Esophagus squamous epithelium (tissue), 5 donors: Measurements from ENCODE around the gene TMCC2. TPM values are rescaled to one million over a fixed set of nuclear protein-coding genes. Genes with fewer than 3 reads are reported as not detected.
A peak's percentile ranks its signal among the peaks of the same experiment; 100 is the strongest.

Experiments
- DNase-seq: peaks from one replicate; lab custom pipeline; 2025; lab: John Stamatoyannopoulos, UW
- H3K27ac ChIP-seq, 4 donors: fragments of 200-600 bp; sonication (generic); one replicate each; pipeline ENCODE4 v1.5.1; 2016 to 2019; ENCODE audit warnings: mild to moderate bottlenecking in 1 of 4
- H3K27me3 ChIP-seq, 4 donors: fragments of 200-600 bp; sonication (generic); 1 replicate in 3 of 4; 2 replicates in 1 of 4; pipeline versions ENCODE4 v1.5.1 to v1.6.0; 2017 to 2021; ENCODE audit warnings: antibody characterized with exemption in 1 of 4
- H3K36me3 ChIP-seq, 3 donors: fragments of 200-600 bp; sonication (generic); one replicate each; pipeline ENCODE4 v1.5.1; 2016 to 2019
- H3K4me1 ChIP-seq, 3 donors: fragments of 200-600 bp; sonication (generic); one replicate each; pipeline ENCODE4 v1.5.1; 2017 to 2019
- H3K4me3 ChIP-seq, 4 donors: fragments of 200-600 bp; sonication (generic); 1 replicate in 3 of 4; 2 replicates in 1 of 4; pipeline ENCODE4 v1.5.1; 2016 to 2019; ENCODE audit warnings: mild to moderate bottlenecking in 2 of 4, moderate library complexity in 1 of 4
- H3K9me3 ChIP-seq, 3 donors: fragments of 200-600 bp; sonication (generic); one replicate each; pipeline ENCODE4 v1.5.1; 2016 to 2019
- CTCF ChIP-seq, 6 experiments: fragments of 450-650 bp in 4 of 6; fragments of 200-600 bp in 2 of 6; sonication (generic) in 2 of 6; IDR thresholded peaks; one replicate each; pipeline ENCODE4 v1.5.1; 2016 to 2019; ENCODE audit warnings: antibody characterized with exemption in 6 of 6, mild to moderate bottlenecking in 4 of 6, moderate library complexity in 4 of 6
- POLR2A ChIP-seq, 4 donors: fragments of 450-650 bp; IDR thresholded peaks; one replicate each; pipeline ENCODE4 v1.6.1; 2017; ENCODE audit warnings: antibody characterized with exemption in 4 of 4, mild to moderate bottlenecking in 4 of 4, moderate library complexity in 3 of 4
- WGBS, 2 donors: methylation state at CpG; one replicate each; pipeline ENCODE4 v1.1.5; 2018; 5-methylcytosine and 5-hydroxymethylcytosine counted together
- intact Hi-C: fragments of 100-400 bp; cut with DNase I; formaldehyde crosslinking; loops from one replicate; pipeline ENCODE4 v1.15.0; 2022
- total RNA-seq, 4 donors: library from RNA; depleted of rRNA; stranded (reverse); fragments of >200 nt; gene quantifications; one replicate each; pipeline ENCODE4 v1.1.0, GENCODE V29; 2016
- donor health status: DM: yes; HTN: yes; CAD: no.

The TMCC2 gene
- total RNA-seq, 4 donors from 2014 or later: 0.76 to 1.9 (median 0.91) TPM

- Histone ChIP-seq H3K4me1 (peaks cover 0 to 43% (median 22%) of the 10 kb centered on the region in 3 donors), H3K27me3 (no peaks in the 10 kb centered on the region), H3K27ac (peak overlapping the region in 2 of 4 donors; percentile 14 to 25), H3K36me3 (no peaks in the 10 kb centered on the region), H3K4me3 (no peak overlapping the region), H3K9me3 (no peaks in the 10 kb centered on the region)
- 22 to 28% methylated on average over 2 to 6 of the region's 10 CpGs for WGBS, 2 donors
- no peak for DNase-seq
- TF ChIP-seq CTCF (IDR thresholded peaks at IDR 0.05): no peak
- TF ChIP-seq POLR2A (IDR thresholded peaks at IDR 0.05): no peak
- intact Hi-C loops: no loop called here
Observed at GRCh38 chr1:205259324-205259832, 31.6 kb downstream of the TMCC2 start.

DNA sequence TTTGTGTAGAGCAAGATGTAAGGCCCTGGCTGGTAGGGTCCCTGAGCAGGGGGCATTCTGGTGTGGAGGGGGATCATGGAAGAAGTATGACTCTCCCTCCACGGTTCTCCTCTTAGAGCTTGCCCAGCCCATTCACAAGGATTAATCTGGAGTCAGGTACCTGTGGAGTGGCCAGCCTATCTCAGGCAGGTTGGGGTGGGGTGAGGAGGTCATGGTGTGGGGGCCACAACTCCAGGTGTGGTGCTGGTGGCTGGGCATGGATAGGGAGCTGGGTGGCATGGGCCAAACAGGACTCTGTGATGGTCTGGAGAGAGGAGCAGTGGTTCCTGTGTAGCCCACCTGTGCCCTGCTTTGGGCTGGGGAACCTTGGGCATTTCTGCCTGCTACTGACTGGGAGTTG, 32.3 kb downstream of the TMCC2 start:
- 86% methylated on average over 1 of the region's 1 CpG; no CpG with 5 or more reads in 1 of the 2 donors for WGBS, 2 donors
- Histone ChIP-seq H3K36me3 (no peaks in the 10 kb centered on the region), H3K9me3 (no peaks in the 10 kb centered on the region), H3K4me1 (peaks cover 0 to 43% (median 22%) of the 10 kb centered on the region in 3 donors), H3K27ac (peak overlapping the region in 1 of 4 donors; percentile 9), H3K4me3 (no peak overlapping the region), H3K27me3 (no peaks in the 10 kb centered on the region)
- TF ChIP-seq CTCF (IDR thresholded peaks at IDR 0.05) (no peak), POLR2A (IDR thresholded peaks at IDR 0.05) (no peak)
- DNase-seq: no peak
- intact Hi-C loops: no loop called here

GRCh38 chr1:205260948-205261732, 33.4 kb downstream of the TMCC2 start:
- TF ChIP-seq CTCF (IDR thresholded peaks at IDR 0.05) (no peak), POLR2A (IDR thresholded peaks at IDR 0.05) (no peak)
- intact Hi-C loops: no loop called here
- no peaks in the 10 kb centered on the region for H3K36me3 ChIP-seq
- no peak overlapping the region for H3K27ac ChIP-seq
- no peak overlapping the region for H3K4me3 ChIP-seq
- 54 to 65% methylated on average over 6 to 8 of the region's 8 CpGs for WGBS, 2 donors
- peaks cover 0 to 40% (median 22%) of the 10 kb centered on the region in 3 donors for H3K4me1 ChIP-seq
- no peaks in the 10 kb centered on the region for H3K9me3 ChIP-seq
- no peak for DNase-seq
- no peaks in the 10 kb centered on the region for H3K27me3 ChIP-seq

DNA sequence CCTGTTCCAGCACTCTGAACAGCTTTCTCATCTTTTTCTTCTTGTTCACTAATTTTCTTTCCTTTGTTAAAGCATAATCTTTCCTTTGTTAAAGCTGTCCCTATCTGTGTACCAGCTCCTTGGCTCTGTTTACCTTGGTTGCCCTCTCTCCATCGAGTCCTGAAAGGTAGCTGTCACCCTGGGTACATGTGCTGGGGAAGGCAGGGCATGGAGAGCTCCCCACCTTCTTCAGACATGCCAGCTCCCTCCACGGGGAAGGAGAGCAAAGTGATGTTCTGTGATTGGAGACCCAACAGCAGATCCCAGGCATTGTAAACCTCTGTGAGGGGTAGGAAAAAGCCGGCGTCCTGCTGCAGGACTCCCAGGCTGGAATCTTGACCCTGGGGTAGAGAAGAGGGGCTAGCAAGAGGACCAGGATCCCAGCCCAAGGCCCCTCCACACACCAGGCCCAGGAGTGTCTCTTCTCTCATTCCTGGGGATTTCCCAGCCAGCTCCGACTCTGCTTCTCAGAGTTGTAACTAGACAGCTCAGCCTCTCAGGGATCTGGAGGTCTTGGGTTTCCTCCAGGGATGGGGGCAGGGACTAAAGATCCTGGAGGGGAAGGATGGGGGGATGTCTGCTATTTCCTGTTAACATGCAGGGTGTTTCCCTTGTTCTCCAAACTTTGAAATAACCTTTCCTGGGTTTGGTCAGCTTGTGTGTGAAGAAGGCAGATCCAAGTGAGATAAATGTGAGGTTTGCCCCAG, 34.4 kb downstream of the TMCC2 start:
- Histone ChIP-seq H3K27me3 (no peaks in the 10 kb centered on the region), H3K9me3 (no peaks in the 10 kb centered on the region), H3K4me3 (no peak overlapping the region), H3K36me3 (no peaks in the 10 kb centered on the region), H3K4me1 (peaks cover 0 to 46% (median 22%) of the 10 kb centered on the region in 3 donors), H3K27ac (no peak overlapping the region)
- TF ChIP-seq POLR2A (IDR thresholded peaks at IDR 0.05): no peak
- no peak for TF ChIP-seq CTCF (IDR thresholded peaks at IDR 0.05)
- intact Hi-C loops: no loop called here
- DNase-seq: no peak
- 60% methylated on average over 2 of the region's 5 CpGs; no CpG with 5 or more reads in 1 of the 2 donors for WGBS, 2 donors
